ENCODE results near the gene AR.
"Not testable (repeated sequence)": the region's sequence is repeated elsewhere in the genome, so short reads cannot be mapped to it uniquely, and the experiment has no call there.

The AR gene

GRCh38 chrX:67637293-67637692 lies 93.5 kb downstream of the AR start:
- DNase-seq = not testable (repeated sequence)

- DNase-seq = no peak
Measured at GRCh38 chrX:67648361-67648760, 104.5 kb downstream of the AR start.

GRCh38 chrX:67651437-67652142 lies 107.8 kb downstream of the AR start:
- no peak for DNase-seq

- no peak for DNase-seq
Measured at GRCh38 chrX:67652543-67652942, 108.7 kb downstream of the AR start.

- no peak for DNase-seq
Measured at GRCh38 chrX:67654301-67654700, 110.5 kb downstream of the AR start.

- DNase-seq = no peak
Measured at GRCh38 chrX:67665583-67665982, 121.8 kb downstream of the AR start.

GRCh38 chrX:67670717-67671116 lies 126.9 kb downstream of the AR start:
- DNase-seq = not testable (repeated sequence)

- DNase-seq = no peak
Measured at GRCh38 chrX:67673741-67674274, 130.0 kb downstream of the AR start.

GRCh38 chrX:67674741-67675140 lies 130.9 kb downstream of the AR start:
- DNase-seq = no peak

- no peak for DNase-seq
Measured at GRCh38 chrX:67684136-67684535, 140.3 kb downstream of the AR start.

- no peak for DNase-seq
Measured at GRCh38 chrX:67692246-67692645, 148.4 kb downstream of the AR start.

GRCh38 chrX:67693928-67694327 lies 150.1 kb downstream of the AR start:
- DNase-seq = no peak

GRCh38 chrX:67697452-67697851 lies 153.6 kb downstream of the AR start:
- no peak for DNase-seq

GRCh38 chrX:67700602-67701001 lies 156.8 kb downstream of the AR start:
- no peak for DNase-seq

- no peak for DNase-seq
Measured at GRCh38 chrX:67714004-67714403, 170.2 kb downstream of the AR start.

GRCh38 chrX:67717571-67717970 lies 173.8 kb downstream of the AR start:
- no peak for DNase-seq

- DNase-seq = no peak
Measured at GRCh38 chrX:67718926-67719325, 175.1 kb downstream of the AR start.

GRCh38 chrX:67720344-67720743 lies 176.5 kb downstream of the AR start:
- DNase-seq = no peak

- no peak for DNase-seq
Measured at GRCh38 chrX:67721321-67721720, 177.5 kb downstream of the AR start.

- DNase-seq = no peak
Measured at GRCh38 chrX:67723580-67724351, 179.9 kb downstream of the AR start.

- no peak for DNase-seq
Measured at GRCh38 chrX:67724359-67725110, 180.7 kb downstream of the AR start.

GRCh38 chrX:67725471-67725870 lies 181.7 kb downstream of the AR start:
- DNase-seq = no peak

GRCh38 chrX:67726018-67726417 lies 182.2 kb downstream of the AR start:
- no peak for DNase-seq

GRCh38 chrX:67727576-67727975 lies 183.8 kb downstream of the AR start:
- DNase-seq = no peak
